GM19455 (cell line): ENCODE results near the gene RPS6KB1.
A peak's percentile ranks its signal among the peaks of the same experiment; 100 is the strongest.
"Not testable (repeated sequence)": the region's sequence is repeated elsewhere in the genome, so short reads cannot be mapped to it uniquely, and the experiment has no call there.

ENCODE experiments used
- ATAC-seq: cut with Tn5 transposase; IDR thresholded peaks from one replicate; pipeline ENCODE4 v1.9.1; 2021; ENCODE audit not compliant: unreplicated experiment

Gene RPS6KB1

DNA sequence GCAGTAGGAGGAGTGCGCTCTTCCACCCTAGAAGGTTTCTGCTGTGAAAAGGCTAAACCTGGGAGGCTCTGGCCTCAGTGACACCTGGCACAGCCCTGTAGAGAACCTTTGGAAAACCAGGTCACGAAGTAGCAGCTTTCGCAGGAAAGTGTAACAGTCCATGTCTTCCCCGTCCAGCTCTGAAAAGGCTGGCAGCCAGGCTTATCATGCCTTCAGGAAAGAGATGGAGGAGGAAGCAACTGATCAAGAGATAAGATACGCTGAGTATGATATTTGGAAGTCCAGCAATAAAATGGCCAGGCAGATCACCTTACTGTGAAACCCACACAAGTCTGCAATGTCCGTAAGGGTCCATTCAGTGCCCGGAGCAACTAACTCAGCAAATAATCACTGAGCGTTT, 22.4 kb upstream of the RPS6KB1 start:
- no peak for ATAC-seq

- no peak for ATAC-seq
Observed at GRCh38 chr17:59872351-59872750, 20.6 kb upstream of the RPS6KB1 start.

GRCh38 chr17:59873414-59873813, 19.5 kb upstream of the RPS6KB1 start:
- ATAC-seq, result not testable (repeated sequence)

DNA sequence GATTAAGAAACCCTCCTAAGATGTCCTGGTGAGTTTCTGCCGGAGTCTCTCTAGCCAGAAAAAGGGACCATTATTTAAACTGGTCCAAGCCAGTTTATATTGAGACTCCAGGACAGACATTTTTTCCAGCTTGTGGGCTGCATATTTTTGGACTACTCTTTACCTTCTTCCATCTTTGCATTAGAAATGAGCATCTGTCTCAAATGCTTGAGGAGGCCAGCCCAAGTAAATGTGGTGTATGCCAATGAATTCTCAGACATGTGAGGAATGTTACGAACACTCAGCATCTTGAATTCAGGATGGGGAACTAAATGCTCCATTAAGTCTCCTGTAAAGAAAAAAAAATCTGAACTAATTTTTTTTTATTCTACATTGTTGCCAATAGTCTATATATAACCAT, 18.5 kb upstream of the RPS6KB1 start:
- no peak for ATAC-seq

GRCh38 chr17:59876107-59876506, 16.8 kb upstream of the RPS6KB1 start:
- no peak for ATAC-seq

GRCh38 chr17:59877965-59878364, 15.0 kb upstream of the RPS6KB1 start:
- no peak for ATAC-seq

GRCh38 chr17:59878624-59879023, 14.3 kb upstream of the RPS6KB1 start:
- ATAC-seq, result no peak

GRCh38 chr17:59884861-59885260, 8.1 kb upstream of the RPS6KB1 start:
- ATAC-seq, result no peak

GRCh38 chr17:59888145-59888750, 4.7 kb upstream of the RPS6KB1 start:
- no peak for ATAC-seq

DNA sequence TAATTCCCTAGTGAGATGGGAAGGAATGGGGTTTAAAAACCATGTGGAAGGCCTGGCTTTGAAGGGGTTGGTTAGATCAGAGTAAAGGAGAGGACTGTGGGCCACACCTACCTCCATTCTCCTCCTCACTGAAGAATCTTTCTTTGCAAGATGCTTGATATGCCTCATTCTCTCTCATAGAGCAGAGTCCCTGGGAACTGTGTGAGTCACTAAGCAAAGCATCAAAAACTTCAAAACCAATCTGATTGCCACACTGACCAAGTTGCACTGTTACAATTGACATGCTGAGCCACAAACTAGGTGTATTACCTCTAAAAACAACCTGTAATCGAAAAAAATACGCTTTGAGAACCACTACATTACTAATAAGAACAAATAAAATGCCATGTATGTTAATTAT, 2.2 kb upstream of the RPS6KB1 start:
- no peak for ATAC-seq

DNA sequence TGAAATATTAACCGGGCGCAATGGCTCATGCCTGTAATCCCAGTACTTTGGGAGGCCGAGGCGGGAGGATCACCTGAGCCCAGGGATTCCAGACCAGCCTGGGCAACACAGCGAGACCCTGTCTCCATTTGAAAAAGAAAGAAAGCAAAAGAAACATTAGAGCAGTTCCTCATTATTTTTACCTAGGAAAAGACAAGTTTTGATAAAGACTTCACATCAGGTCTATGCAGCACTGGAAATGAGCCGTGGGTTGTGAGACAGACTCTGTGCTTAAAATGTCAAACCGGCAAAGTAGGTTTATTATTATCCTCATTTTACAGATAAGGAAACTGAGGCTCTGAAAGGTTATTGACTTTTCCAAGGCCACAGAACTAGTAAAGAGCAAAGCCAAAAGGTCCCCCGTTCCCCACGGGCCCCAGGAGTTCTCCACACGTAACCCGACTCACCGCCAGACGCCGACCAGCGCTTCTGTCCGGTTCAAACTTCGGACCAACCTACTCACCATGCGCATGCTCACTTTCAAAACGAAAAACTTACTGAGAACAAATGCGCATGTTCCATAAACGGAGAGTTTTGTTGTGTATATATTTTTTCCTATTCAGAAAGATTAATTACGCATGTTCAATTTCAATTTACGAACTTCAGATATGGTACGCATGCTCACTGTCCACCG, 534 bp upstream of the RPS6KB1 start:
- ATAC-seq, result peak; percentile 52

DNA sequence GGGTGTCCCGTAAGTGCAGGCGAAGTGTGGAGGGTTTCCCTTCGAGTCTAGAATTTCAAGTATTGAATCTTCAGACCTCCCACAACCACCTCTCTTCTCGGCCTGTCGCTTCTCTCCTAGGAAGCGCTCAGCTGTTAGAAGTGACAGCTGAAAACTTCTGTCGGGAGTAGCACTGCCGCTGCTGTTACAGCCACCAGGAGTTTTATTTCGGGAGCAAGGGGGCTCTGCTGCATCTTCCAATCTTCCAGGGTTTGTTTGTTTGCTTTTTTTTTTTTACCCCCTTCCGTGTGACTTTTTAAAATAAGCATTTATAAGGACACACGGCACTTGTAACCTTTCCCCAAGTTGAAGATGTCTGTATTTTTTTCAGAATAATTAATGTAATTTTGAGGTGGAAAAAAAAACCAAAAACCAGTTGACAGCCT, 767 bp downstream of the RPS6KB1 start:
- no peak for ATAC-seq

- no peak for ATAC-seq
Observed at GRCh38 chr17:59897090-59897489, 4.2 kb downstream of the RPS6KB1 start.

GRCh38 chr17:59899099-59899498, 6.2 kb downstream of the RPS6KB1 start:
- ATAC-seq, result peak; percentile 72

- no peak for ATAC-seq
Observed at GRCh38 chr17:59901604-59902003, 8.7 kb downstream of the RPS6KB1 start.

- ATAC-seq, result no peak
Observed at GRCh38 chr17:59903455-59903854, 10.5 kb downstream of the RPS6KB1 start.

- ATAC-seq, result no peak
Observed at GRCh38 chr17:59907467-59907866, 14.5 kb downstream of the RPS6KB1 start.

DNA sequence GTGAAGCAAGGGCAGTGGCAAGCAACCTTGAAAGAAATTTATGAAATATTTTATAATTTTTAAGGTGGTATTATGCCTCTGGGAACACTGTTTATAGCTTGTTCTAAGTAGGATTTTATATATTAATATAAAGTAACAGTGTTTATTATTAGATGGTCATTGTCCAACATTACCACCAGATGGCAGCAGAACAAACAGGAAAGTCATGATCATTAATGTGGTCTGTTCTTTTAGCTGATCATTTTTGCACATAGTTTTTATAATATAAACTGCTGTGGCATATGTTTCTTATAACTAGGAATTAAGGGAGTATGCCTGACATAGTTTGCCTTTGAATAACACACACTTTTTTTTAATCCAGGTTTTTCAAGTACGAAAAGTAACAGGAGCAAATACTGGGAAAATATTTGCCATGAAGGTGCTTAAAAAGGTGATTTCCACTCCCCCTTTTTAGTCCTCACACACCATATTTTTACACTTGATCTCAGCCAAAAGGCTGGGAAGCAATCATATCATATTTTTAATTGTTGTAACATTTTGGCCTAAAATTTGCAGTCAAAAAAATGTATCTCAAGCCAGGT, 21.4 kb downstream of the RPS6KB1 start:
- no peak for ATAC-seq

GRCh38 chr17:59916446-59916845, 23.5 kb downstream of the RPS6KB1 start:
- ATAC-seq, result no peak

GRCh38 chr17:59920637-59921036, 27.7 kb downstream of the RPS6KB1 start:
- ATAC-seq, result not testable (repeated sequence)

- not testable (repeated sequence) for ATAC-seq
Observed at GRCh38 chr17:59930121-59930520, 37.2 kb downstream of the RPS6KB1 start.

DNA sequence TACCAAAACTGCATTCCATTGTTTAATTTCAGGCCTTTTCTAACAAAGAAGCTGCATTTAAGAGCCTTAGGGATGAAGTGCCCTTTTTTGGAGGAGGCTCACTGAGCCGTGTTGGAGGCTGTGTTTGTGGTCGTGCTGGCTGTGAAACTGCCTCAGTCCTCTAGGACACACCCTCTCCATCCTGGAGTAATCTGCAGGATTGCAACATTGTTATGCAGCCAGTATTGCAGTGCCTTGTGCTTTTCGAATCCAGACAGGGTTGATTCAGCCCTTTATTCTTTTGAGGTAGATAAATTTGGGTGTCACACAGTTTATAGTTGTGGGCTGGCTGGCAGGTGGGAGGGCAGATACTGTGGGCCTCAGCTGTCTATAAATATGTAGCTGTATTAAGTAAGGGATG, 37.8 kb downstream of the RPS6KB1 start:
- not testable (repeated sequence) for ATAC-seq
